ENCODE measurements around the gene DGKA. TPM values are rescaled to one million over a fixed set of nuclear protein-coding genes. Genes with fewer than 3 reads are reported as not detected.

The DGKA gene
- total and polyA plus RNA-seq, 2 of the 4 experiments (the other 2 are of a cell fraction), result 71.9 to 75.1 TPM

- POLR2A ChIA-PET (ENCODE audit: unreplicated experiment), result no interaction called here
- peak overlapping the region; percentile 17; the same call in 1 of the 2 replicates for H4K91ac ChIP-seq (ENCODE audit: insufficient read depth, low read depth, low read length)
Measured at GRCh38 chr12:55925371-55925770, 5.6 kb upstream of the DGKA start.

More at GRCh38 chr12:55925371-55925770, 5.6 kb upstream of the DGKA start:
- no peak overlapping the region for H4K5ac ChIP-seq (ENCODE audit: low read depth, low read length)
- peaks cover 31 to 65% of the 10 kb centered on the region in 2 experiments for H3K79me1 ChIP-seq (ENCODE audit: low read depth in 1 of 2, low read length in 2 of 2)
- CTCF ChIA-PET, result interaction anchor here (1.2 kb wide), 1 partner anchor 108 kb away, joined by 3 read pairs; the partner anchor contains the start of genes ORMDL2 and SARNP
- H3K56ac ChIP-seq (ENCODE audit: extremely low read depth, insufficient read depth, low read length), result no peak overlapping the region
- no peak overlapping the region for H3K4me2 ChIP-seq (ENCODE audit: low read depth, low read length)
- H2BK5ac ChIP-seq (ENCODE audit: low read depth, low read length, poor library complexity, severe bottlenecking), result no peak overlapping the region
- H3K9me3 ChIP-seq (ENCODE audit: control insufficient read depth, insufficient read depth, low read length), result no peaks in the 10 kb centered on the region
- DNase-seq, result no peak
- H2AFZ ChIP-seq (replicated peaks; ENCODE audit: low read length, poor library complexity), result no peak overlapping the region
- intact Hi-C loops (cut with micrococcal nuclease), result no loop called here
- H2AK9ac ChIP-seq (replicated peaks; ENCODE audit: low read depth, low read length, poor library complexity), result no peak overlapping the region
- no peak overlapping the region for H3K23ac ChIP-seq (ENCODE audit: low read depth, low read length)
- peaks cover 8% of the 10 kb centered on the region; the same call in 1 of the 2 replicates for H3K9me1 ChIP-seq (ENCODE audit: insufficient read depth, low read length)
- in situ Hi-C loops (cut with MboI; ENCODE audit: low sequenced_read_pairs), result loop anchor here (10.0 kb wide), 1 partner anchor 101 kb away; the partner anchor contains the start of gene DNAJC14
- H3K9ac ChIP-seq (ENCODE audit: low read depth, low read length), result no peak overlapping the region
- no peaks in the 10 kb centered on the region for H3K27me3 ChIP-seq (ENCODE audit: control insufficient read depth, insufficient read depth, low read length)
- H3K4me1 ChIP-seq (ENCODE audit: control insufficient read depth, insufficient read depth, low read length), result peaks cover 3% of the 10 kb centered on the region
- no peaks in the 10 kb centered on the region; the same call in 1 of the 2 replicates for H4K20me1 ChIP-seq (ENCODE audit: insufficient read depth, low read length)
- ATAC-seq (ENCODE audit: low read depth), result no peak
- WGBS, 2 experiments (ENCODE audit: extremely low coverage in 2 of 2, insufficient read length in 1 of 2), result 97% methylated on average over 3 of the region's 4 CpGs; no CpG with 5 or more reads in 1 of the 2 experiments
- TSS peak; percentile 40 for BruUV-seq (replicated peaks)
- no peak overlapping the region for H3K18ac ChIP-seq (ENCODE audit: low read depth, low read length)
- H2BK15ac ChIP-seq (ENCODE audit: low read depth, low read length), result no peak overlapping the region
- dilution Hi-C loops (cut with HindIII; ENCODE audit: low sequenced_read_pairs, unreplicated experiment), result no loop called here
- no peak overlapping the region for H4K8ac ChIP-seq (ENCODE audit: low read depth in 2 of 2, low read length in 2 of 2)
- H3K36me3 ChIP-seq (ENCODE audit: control insufficient read depth, insufficient read depth, low read length), result peaks cover 4% of the 10 kb centered on the region
- no peak overlapping the region for H3K4me3 ChIP-seq (ENCODE audit: insufficient read depth, low read depth, low read length)
- H3K27ac ChIP-seq (ENCODE audit: insufficient read depth, low read length), result no peak overlapping the region
- H2AK5ac ChIP-seq (ENCODE audit: low read depth, low read length), result no peak overlapping the region
- no peak overlapping the region for H3K14ac ChIP-seq (replicated peaks; ENCODE audit: low read depth, low read length)
- no peak overlapping the region for H2BK120ac ChIP-seq (ENCODE audit: low read depth, low read length)
- TF ChIP-seq RAD21 (IDR thresholded peaks at IDR 0.05; ENCODE audit: low read length), result no peak
- no peak for TF ChIP-seq BHLHE40 (IDR thresholded peaks at IDR 0.05; ENCODE audit: low read depth, low read length)
- no peak for TF ChIP-seq SMC3 (IDR thresholded peaks at IDR 0.05; ENCODE audit: low read depth, low read length)
- no peak for TF ChIP-seq MAFK (IDR thresholded peaks at IDR 0.05; ENCODE audit: low read depth, low read length)
- TF ChIP-seq CEBPB (IDR thresholded peaks at IDR 0.05; ENCODE audit: low read depth, low read length), result peak; percentile 85
- H2BK20ac ChIP-seq (ENCODE audit: low read depth, low read length), result no peak overlapping the region
- no peak overlapping the region for H3K4ac ChIP-seq (ENCODE audit: low read depth, low read length)

All from IMR-90 (cell line).